Kidney epithelial cell (primary cell): ENCODE data around the gene STIM1. TPM values are rescaled to one million over a fixed set of nuclear protein-coding genes. Genes with fewer than 3 reads are reported as not detected.

ENCODE experiments used
- DNase-seq: peaks from one replicate; pipeline ENCODE4 v3.0.0-alpha.2; 2010; ENCODE audit warnings: low read depth
- H3K27me3 ChIP-seq: 2 replicates; pipeline ENCODE4 v1.6.0; 2011; ENCODE audit warnings: low read length; ENCODE audit not compliant: control insufficient read depth, insufficient read depth
- H3K36me3 ChIP-seq: 2 replicates; pipeline ENCODE4 v1.5.1; 2011; ENCODE audit warnings: low read length; ENCODE audit not compliant: control insufficient read depth, insufficient read depth
- H3K4me3 ChIP-seq: 2 replicates; pipeline ENCODE4 v1.5.1; 2011; ENCODE audit warnings: low read depth, mild to moderate bottlenecking, control low read depth, low read length
- total RNA-seq: library from RNA; depleted of rRNA; stranded (reverse); fragments of >200 nt; gene quantifications from 2 replicates; pipeline ENCODE4 v1.2.3, GENCODE V29; 2015
- TF ChIP-seq, protein P1 (sequence below): IDR thresholded peaks from 2 replicates; pipeline ENCODE4 v1.5.1; 2011; ENCODE audit warnings: mild to moderate bottlenecking, moderate library complexity, low read length, control low read depth, inconsistent platforms; ENCODE audit not compliant: insufficient read depth, poor library complexity, severe bottlenecking

Gene STIM1
- total RNA-seq, 1 donor from 2014 or later, result 25.4 TPM

DNA sequence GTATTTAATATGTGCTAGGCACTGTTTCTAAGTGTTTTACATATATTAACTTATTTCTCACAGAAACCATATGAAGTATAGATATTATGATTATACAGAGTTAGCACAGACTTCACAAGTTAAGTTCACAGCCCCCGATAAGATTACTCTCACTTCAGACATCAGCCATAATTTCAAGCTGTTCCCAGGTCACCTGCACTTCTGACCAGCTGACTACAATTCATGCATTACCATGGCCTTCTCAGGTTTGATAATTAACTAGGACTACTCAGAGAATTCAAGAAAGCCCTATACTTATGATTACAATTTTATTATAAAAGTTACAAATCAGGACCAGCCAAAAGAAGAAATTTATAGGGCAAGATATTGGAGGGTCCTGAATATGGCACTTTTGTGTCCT lies 170.9 kb downstream of the STIM1 start:
- Histone ChIP-seq H3K4me3 (no peak overlapping the region), H3K27me3 (no peaks in the 10 kb centered on the region), H3K36me3 (no peaks in the 10 kb centered on the region)
- DNase-seq, result no peak
- TF ChIP-seq, protein P1, sequence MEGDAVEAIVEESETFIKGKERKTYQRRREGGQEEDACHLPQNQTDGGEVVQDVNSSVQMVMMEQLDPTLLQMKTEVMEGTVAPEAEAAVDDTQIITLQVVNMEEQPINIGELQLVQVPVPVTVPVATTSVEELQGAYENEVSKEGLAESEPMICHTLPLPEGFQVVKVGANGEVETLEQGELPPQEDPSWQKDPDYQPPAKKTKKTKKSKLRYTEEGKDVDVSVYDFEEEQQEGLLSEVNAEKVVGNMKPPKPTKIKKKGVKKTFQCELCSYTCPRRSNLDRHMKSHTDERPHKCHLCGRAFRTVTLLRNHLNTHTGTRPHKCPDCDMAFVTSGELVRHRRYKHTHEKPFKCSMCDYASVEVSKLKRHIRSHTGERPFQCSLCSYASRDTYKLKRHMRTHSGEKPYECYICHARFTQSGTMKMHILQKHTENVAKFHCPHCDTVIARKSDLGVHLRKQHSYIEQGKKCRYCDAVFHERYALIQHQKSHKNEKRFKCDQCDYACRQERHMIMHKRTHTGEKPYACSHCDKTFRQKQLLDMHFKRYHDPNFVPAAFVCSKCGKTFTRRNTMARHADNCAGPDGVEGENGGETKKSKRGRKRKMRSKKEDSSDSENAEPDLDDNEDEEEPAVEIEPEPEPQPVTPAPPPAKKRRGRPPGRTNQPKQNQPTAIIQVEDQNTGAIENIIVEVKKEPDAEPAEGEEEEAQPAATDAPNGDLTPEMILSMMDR, result no peak

DNA sequence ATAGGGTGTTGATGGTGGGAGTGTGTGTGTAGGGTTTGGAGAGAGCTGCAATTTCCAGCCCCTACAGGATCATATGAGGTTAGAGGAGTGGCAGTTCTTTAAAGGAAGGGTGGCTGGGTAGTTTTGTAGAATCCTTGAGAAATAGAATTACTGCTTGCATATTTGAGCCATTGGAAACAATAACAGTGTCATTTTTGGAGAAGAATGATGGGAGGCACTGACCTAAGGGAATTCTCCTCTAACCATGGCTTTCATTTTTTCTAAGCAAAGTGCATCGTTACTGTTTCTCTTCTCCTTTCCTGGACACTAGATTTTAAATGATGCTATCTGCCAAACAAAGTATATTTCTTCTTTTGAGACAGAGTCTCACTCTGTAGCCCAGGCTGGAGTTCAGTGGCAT lies 172.3 kb downstream of the STIM1 start:
- no peaks in the 10 kb centered on the region for H3K27me3 ChIP-seq
- TF ChIP-seq, protein P1, result no peak
- no peaks in the 10 kb centered on the region for H3K36me3 ChIP-seq
- no peak for DNase-seq
- H3K4me3 ChIP-seq, result no peak overlapping the region

DNA sequence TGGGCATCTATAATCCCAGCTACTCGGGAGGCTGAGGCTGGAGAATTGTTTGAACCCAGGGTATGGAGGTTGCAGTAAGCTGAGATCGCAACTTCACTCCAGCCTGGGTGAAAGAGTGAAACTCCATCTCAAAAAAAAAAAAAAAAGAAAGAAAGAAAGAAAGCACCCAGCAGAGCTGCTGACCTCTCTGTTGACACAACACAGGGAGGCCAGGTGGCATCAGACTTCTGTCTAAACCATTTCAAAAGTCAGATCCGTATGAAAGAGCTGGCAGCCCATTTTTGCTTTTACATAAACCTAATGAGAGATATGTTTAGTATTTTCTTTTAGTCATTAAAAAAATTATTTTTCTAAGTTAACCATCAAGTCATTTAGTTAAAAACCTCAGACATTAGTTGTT lies 174.7 kb downstream of the STIM1 start:
- TF ChIP-seq, protein P1, result no peak
- no peak for DNase-seq
- no peaks in the 10 kb centered on the region for H3K27me3 ChIP-seq
- no peaks in the 10 kb centered on the region for H3K36me3 ChIP-seq
- H3K4me3 ChIP-seq, result no peak overlapping the region

DNA sequence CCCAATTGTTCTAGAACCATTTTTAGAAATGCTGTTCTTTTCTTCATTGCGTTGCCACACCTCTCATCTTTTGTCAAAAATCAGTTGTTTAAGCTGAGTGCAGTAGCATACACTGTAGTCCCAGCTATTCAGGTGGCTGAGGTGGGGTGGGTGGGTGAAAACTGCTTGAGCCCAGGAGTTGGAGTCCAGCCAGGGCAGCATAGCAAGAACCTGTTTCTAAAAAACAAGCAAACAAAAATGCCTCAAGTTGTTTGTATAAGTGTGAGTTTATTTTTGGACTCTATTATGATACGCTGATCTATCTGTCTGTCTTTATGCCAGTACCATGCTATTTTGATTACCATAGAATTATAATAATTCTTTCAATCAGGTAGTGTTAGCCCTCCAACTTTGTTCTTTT lies 176.6 kb downstream of the STIM1 start:
- TF ChIP-seq, protein P1, result no peak
- Histone ChIP-seq H3K27me3 (no peaks in the 10 kb centered on the region), H3K36me3 (no peaks in the 10 kb centered on the region), H3K4me3 (no peak overlapping the region)
- DNase-seq, result no peak

DNA sequence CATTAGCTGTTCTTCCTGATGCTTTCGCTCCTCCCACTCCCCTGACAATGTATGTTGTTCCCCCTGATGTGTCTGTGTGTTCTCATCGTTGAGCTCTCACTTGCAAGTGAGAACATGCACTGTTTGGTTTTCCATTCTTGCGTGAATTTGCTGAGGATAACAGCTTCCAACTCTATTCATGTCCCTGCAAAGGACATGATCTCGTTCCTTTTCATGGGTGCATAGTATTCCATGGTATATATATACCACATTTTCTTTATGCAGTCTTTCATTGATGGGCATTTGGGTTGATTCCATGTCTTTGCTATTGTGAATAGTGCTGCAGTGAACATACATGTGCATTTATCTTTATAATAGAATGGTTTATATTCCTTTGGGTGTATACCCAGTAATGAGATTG lies 180.5 kb downstream of the STIM1 start:
- TF ChIP-seq, protein P1, result no peak
- H3K4me3 ChIP-seq, result no peak overlapping the region
- no peaks in the 10 kb centered on the region for H3K36me3 ChIP-seq
- no peak for DNase-seq
- no peaks in the 10 kb centered on the region for H3K27me3 ChIP-seq

DNA sequence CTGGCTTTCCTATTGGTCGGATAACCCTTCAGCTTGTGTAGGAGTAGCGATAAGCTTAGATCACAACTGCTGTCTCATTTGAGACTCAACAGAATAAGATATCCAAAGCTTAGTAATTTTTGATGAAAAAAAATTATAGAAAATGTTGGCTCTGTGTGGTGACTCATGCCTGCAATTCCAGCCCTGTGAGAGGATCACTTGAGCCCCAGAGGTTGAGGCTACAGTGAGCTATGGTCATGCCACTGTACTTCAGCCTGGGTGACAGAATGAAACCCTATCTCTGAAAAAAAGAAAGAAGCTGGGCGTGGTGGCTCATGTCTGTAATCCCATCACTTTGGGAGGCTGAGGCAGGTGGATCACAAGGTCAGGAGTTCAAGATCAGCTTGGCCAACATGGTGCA lies 183.5 kb downstream of the STIM1 start:
- TF ChIP-seq, protein P1, result no peak

More for the DNA sequence above, 183.5 kb downstream of the STIM1 start:
- Histone ChIP-seq H3K4me3 (no peak overlapping the region), H3K27me3 (no peaks in the 10 kb centered on the region), H3K36me3 (no peaks in the 10 kb centered on the region)
- DNase-seq, result no peak
